Measurements from ENCODE around the gene ELOVL7. TPM values are rescaled to one million over a fixed set of nuclear protein-coding genes. Genes with fewer than 3 reads are reported as not detected.
"Not testable (repeated sequence)": the region's sequence is repeated elsewhere in the genome, so short reads cannot be mapped to it uniquely, and the experiment has no call there.

Gene ELOVL7
- total RNA-seq, 4 donors from 2014 or later, result 16.6 to 57.6 (median 40.4) TPM

DNA sequence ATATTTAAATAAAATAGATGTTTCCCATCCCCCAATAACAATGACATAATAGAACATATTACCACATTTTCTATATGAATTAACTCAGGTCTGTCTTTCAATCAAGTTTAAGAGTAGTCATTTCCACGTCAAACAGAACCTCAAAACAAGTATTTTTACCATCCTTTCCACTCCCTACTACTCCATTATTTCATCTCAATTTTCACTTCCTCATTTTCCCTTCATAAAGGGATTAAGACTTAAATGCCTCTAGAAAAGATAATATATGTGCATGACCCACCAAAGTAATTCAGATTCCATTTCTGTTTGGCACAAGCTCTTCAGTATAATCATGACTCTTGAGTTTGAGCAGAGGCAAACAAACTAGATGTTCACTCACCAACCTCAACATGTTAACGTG lies 40.4 kb downstream of the ELOVL7 start:
- 87% methylated on average over 2 of the region's 2 CpGs for WGBS
- H3K27me3 ChIP-seq, result no peaks in the 10 kb centered on the region
- TF ChIP-seq, protein P1, sequence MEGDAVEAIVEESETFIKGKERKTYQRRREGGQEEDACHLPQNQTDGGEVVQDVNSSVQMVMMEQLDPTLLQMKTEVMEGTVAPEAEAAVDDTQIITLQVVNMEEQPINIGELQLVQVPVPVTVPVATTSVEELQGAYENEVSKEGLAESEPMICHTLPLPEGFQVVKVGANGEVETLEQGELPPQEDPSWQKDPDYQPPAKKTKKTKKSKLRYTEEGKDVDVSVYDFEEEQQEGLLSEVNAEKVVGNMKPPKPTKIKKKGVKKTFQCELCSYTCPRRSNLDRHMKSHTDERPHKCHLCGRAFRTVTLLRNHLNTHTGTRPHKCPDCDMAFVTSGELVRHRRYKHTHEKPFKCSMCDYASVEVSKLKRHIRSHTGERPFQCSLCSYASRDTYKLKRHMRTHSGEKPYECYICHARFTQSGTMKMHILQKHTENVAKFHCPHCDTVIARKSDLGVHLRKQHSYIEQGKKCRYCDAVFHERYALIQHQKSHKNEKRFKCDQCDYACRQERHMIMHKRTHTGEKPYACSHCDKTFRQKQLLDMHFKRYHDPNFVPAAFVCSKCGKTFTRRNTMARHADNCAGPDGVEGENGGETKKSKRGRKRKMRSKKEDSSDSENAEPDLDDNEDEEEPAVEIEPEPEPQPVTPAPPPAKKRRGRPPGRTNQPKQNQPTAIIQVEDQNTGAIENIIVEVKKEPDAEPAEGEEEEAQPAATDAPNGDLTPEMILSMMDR (IDR thresholded peaks at IDR 0.05), result no peak
- TF ChIP-seq POLR2AphosphoS5 (IDR thresholded peaks at IDR 0.05), result no peak
- TF ChIP-seq EP300 (IDR thresholded peaks at IDR 0.05), result no peak
- TF ChIP-seq POLR2A (IDR thresholded peaks at IDR 0.05), result no peak

DNA sequence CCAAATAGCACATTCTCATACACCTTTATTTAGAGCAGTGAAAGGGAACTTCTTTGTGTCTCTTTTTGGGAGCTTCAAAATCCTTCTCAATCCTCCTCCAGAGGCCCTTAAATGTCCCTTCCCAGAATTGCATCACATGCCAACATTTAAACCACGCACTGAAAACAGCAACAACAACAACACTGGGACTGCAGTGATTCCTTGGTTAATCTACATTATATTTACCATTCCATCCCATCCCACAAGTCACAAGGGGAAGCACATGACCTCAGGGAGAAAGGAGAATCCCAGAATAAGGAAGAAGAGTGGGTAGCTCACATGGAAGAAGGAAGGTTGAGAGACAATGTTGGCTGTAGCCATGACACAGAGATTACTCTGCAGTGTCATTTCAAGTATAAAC lies 41.1 kb downstream of the ELOVL7 start:
- Histone ChIP-seq H3K27me3 (no peaks in the 10 kb centered on the region), H3K4me3 (no peak overlapping the region), H3K4me1 (no peaks in the 10 kb centered on the region), H3K9me3 (no peaks in the 10 kb centered on the region), H3K27ac (no peak overlapping the region), H3K36me3 (no peaks in the 10 kb centered on the region)
- 87% methylated on average over 1 of the region's 1 CpG for WGBS
- DNase-seq (ENCODE audit: low spot score in 2 of 2), result no peak
- TF ChIP-seq POLR2A (IDR thresholded peaks at IDR 0.05) (no peak), POLR2AphosphoS5 (IDR thresholded peaks at IDR 0.05) (no peak), EP300 (IDR thresholded peaks at IDR 0.05) (no peak)
- TF ChIP-seq, protein P1 (IDR thresholded peaks at IDR 0.05), result no peak

More for the DNA sequence above, 40.4 kb downstream of the ELOVL7 start:
- H3K27ac ChIP-seq, result no peak overlapping the region
- H3K4me1 ChIP-seq, result no peaks in the 10 kb centered on the region
- no peak for DNase-seq (ENCODE audit: low spot score in 2 of 2)
- H3K36me3 ChIP-seq, result no peaks in the 10 kb centered on the region
- H3K9me3 ChIP-seq, result no peaks in the 10 kb centered on the region
- H3K4me3 ChIP-seq, result no peak overlapping the region

DNA sequence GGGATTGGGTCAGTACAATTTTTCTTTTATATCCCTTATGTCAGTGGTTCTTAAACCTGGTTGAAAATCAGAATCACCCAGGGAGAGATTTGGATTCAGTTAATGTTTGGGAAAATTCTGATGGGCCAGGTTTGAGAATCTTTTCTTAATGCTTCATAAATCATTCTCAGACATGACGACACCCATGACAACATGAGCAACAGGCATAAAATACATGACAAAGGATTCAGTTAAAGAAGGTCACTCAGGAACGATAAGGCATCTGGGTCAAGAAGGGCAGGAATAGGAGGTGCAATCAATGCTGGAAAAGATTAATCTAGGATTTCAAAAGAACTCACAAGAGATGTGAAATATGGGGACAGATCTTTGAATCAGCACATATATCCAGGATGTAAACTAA lies 41.8 kb downstream of the ELOVL7 start:
- WGBS, result 75% methylated on average over 2 of the region's 2 CpGs
- no peaks in the 10 kb centered on the region for H3K27me3 ChIP-seq
- no peaks in the 10 kb centered on the region for H3K9me3 ChIP-seq
- H3K4me3 ChIP-seq, result no peak overlapping the region
- H3K4me1 ChIP-seq, result no peaks in the 10 kb centered on the region
- DNase-seq (ENCODE audit: low spot score in 2 of 2), result no peak
- TF ChIP-seq, protein P1 (IDR thresholded peaks at IDR 0.05), result no peak
- no peak for TF ChIP-seq POLR2A (IDR thresholded peaks at IDR 0.05)
- TF ChIP-seq POLR2AphosphoS5 (IDR thresholded peaks at IDR 0.05), result no peak
- TF ChIP-seq EP300 (IDR thresholded peaks at IDR 0.05), result no peak
- no peak overlapping the region for H3K27ac ChIP-seq
- no peaks in the 10 kb centered on the region for H3K36me3 ChIP-seq

DNA sequence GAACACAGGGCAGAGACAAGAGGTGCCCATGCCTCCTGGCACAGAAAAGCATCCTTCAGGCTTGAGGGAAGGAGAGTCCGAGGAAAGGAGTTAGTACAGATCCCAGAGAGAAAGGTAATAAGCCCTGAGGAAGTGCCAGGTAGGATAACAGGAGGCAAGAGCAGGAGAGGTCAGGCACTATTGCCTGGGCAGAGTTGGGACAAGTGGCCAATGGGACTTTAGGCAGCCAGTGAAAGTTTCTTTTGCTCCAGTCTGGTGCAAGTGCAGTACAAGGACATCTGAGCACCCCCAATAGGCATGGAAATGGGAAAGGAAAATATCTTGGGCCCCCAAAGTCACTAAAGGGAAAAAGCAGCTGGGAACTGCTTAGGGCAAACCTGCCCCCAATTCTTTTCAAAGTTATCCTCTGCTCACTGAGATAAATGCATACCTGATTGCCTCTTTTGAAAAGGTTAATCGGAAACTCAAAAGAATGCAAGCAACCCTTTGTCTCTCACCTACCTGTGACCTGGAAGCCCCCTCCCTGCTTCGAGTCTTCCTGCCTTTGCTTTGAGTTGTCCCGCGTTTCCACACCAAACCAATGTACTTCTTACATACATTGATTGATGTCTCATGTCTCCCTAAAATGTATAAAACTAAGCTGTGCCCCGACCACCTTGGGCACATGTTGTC lies 46.5 kb downstream of the ELOVL7 start:
- 45% methylated on average over 6 of the region's 6 CpGs for WGBS
- no peak overlapping the region for H3K27ac ChIP-seq
- no peaks in the 10 kb centered on the region for H3K4me1 ChIP-seq
- no peak for DNase-seq (ENCODE audit: low spot score in 2 of 2)
- no peaks in the 10 kb centered on the region for H3K36me3 ChIP-seq
- H3K4me3 ChIP-seq, result no peak overlapping the region
- H3K9me3 ChIP-seq, result no peaks in the 10 kb centered on the region
- no peaks in the 10 kb centered on the region for H3K27me3 ChIP-seq
- TF ChIP-seq EP300 (IDR thresholded peaks at IDR 0.05), result no peak
- no peak for TF ChIP-seq POLR2A (IDR thresholded peaks at IDR 0.05)

DNA sequence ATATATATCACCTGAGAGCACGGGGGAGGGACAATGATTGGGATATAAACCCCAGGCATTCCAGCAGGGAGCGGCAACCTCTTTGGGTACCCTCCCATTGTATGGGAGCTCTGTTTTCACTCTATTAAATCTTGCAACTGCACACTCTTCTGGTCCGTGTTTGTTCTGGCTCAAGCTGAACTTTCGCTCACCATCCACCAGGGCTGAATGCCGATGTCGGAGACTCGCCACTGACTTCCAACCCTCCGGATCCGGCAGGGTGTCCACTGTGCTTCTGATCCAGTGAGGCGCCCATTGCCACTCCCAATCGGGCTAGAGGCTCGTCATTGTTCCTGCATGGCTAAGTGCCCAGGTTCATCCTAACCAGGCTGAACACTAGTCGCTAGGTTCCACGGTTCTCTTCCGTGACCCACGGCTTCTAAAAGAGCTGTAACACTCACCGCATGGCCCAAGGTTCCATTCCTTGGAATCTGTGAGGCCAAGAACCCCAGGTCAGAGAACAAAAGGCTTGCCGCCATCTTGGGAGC lies 48.6 kb downstream of the ELOVL7 start:
- not testable (repeated sequence) for H3K27me3 ChIP-seq; DNase-seq (ENCODE audit: low spot score in 2 of 2); H3K36me3 ChIP-seq; H3K9me3 ChIP-seq; H3K4me1 ChIP-seq; H3K4me3 ChIP-seq; H3K27ac ChIP-seq
- 96% methylated on average over 18 of the region's 18 CpGs for WGBS

DNA sequence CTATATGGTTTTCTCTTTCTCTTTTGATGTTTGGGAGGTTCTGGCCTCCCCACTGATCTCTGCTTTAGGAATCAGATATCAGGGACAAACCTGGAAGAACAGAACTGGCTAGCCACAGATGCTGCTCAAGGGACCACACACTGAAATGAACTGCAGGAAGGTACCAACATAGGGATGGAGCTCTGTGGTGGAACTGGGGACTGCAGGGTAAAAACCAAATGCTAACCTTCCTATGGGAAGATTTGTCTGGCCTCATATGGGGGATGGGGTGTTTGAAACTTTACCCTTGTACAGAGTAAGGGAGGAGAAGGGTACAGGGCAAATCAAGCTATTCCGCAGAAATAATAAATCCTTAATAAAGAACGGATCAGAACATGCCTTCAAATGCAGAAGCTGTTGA lies 49.4 kb downstream of the ELOVL7 start:
- H3K27me3 ChIP-seq, result no peaks in the 10 kb centered on the region
- no peak overlapping the region for H3K4me3 ChIP-seq
- TF ChIP-seq EP300 (IDR thresholded peaks at IDR 0.05), result no peak
- no peak for TF ChIP-seq POLR2A (IDR thresholded peaks at IDR 0.05)
- TF ChIP-seq POLR2AphosphoS5 (IDR thresholded peaks at IDR 0.05), result no peak
- TF ChIP-seq, protein P1 (IDR thresholded peaks at IDR 0.05), result no peak
- no peak overlapping the region for H3K27ac ChIP-seq
- H3K4me1 ChIP-seq, result no peaks in the 10 kb centered on the region
- 95% methylated on average over 2 of the region's 2 CpGs for WGBS
- H3K36me3 ChIP-seq, result no peaks in the 10 kb centered on the region
- DNase-seq (ENCODE audit: low spot score in 2 of 2), result no peak
- H3K9me3 ChIP-seq, result no peaks in the 10 kb centered on the region

Measured in suprapubic skin (tissue), 4 donors.